Neutrophil (primary cell): ENCODE data around the gene DISP2.
A peak's percentile ranks its signal among the peaks of the same experiment; 100 is the strongest.

Source experiments
- H3K27ac ChIP-seq: fragments of 200-600 bp; sonication (generic); 2 replicates; pipeline ENCODE4 v1.5.1; 2016; ENCODE audit warnings: mild to moderate bottlenecking, moderate library complexity
- H3K27me3 ChIP-seq: fragments of 200-600 bp; sonication (generic); 2 replicates; pipeline ENCODE4 v1.6.0; 2016; ENCODE audit warnings: mild to moderate bottlenecking
- H3K36me3 ChIP-seq: fragments of 200-600 bp; sonication (generic); 2 replicates; pipeline ENCODE4 v1.5.1; 2017
- H3K4me1 ChIP-seq, 2 experiments: fragments of 200-600 bp in 1 of 2; sonication (generic) in 1 of 2; 1 replicate in 1 of 2; 2 replicates in 1 of 2; pipeline versions ENCODE4 v1.5.1 to v1.6.1; 2013 to 2016; ENCODE audit warnings: low read depth in 1 of 2, low read length in 1 of 2, mild to moderate bottlenecking in 1 of 2, moderate library complexity in 1 of 2; ENCODE audit not compliant: control insufficient read depth in 1 of 2, insufficient read depth in 1 of 2
- H3K4me3 ChIP-seq, 2 experiments: fragments of 200-600 bp in 1 of 2; sonication (generic) in 1 of 2; 1 replicate in 1 of 2; 2 replicates in 1 of 2; pipeline ENCODE4 v1.5.1; 2013 to 2016; ENCODE audit warnings: low read depth in 1 of 2, low read length in 1 of 2, mild to moderate bottlenecking in 1 of 2, moderate library complexity in 1 of 2
- H3K9me3 ChIP-seq: fragments of 200-600 bp; sonication (generic); 2 replicates; pipeline ENCODE4 v1.5.1; 2016
- CTCF ChIP-seq: fragments of 200-600 bp; sonication (generic); IDR thresholded peaks from 2 replicates; pipeline ENCODE4 v1.5.1; 2016; ENCODE audit warnings: antibody characterized with exemption

The DISP2 gene

GRCh38 chr15:40382580-40383456 lies 24.8 kb downstream of the DISP2 start, which contains the start of gene KNSTRN:
Gene KNSTRN, plus strand, starts transcription at chr15:40382721. Its CDS starts 115 bp downstream, at chr15:40382836.
- Histone ChIP-seq H3K9me3 (no peaks in the 10 kb centered on the region), H3K27me3 (no peaks in the 10 kb centered on the region), H3K27ac (peak within 1 kb of the TSS; percentile 73), H3K36me3 (peaks cover 14% of the 10 kb centered on the region), H3K4me3 (peak within 1 kb of the TSS; percentile 84 to 89), H3K4me1 (peaks cover 15 to 25% of the 10 kb centered on the region in 2 experiments)
- TF ChIP-seq CTCF = peak; percentile 30

- H3K36me3 ChIP-seq = peaks cover 17% of the 10 kb centered on the region
These were observed 28.5 kb downstream of the DISP2 start for GRCh38 chr15:40386480-40386879.

GRCh38 chr15:40388941-40389823 lies 31.2 kb downstream of the DISP2 start:
- H3K4me3 ChIP-seq = peak overlapping the region; percentile 30 to 53
- peak overlapping the region; percentile 90 for H3K27ac ChIP-seq
- peaks cover 42% of the 10 kb centered on the region for H3K36me3 ChIP-seq
- H3K9me3 ChIP-seq = no peaks in the 10 kb centered on the region
- H3K4me1 ChIP-seq = peaks cover 34 to 42% of the 10 kb centered on the region in 2 experiments
- no peaks in the 10 kb centered on the region for H3K27me3 ChIP-seq
- no peak for TF ChIP-seq CTCF

More at GRCh38 chr15:40386480-40386879, 28.5 kb downstream of the DISP2 start:
- H3K4me1 ChIP-seq = peaks cover 45 to 61% of the 10 kb centered on the region in 2 experiments
- no peaks in the 10 kb centered on the region for H3K9me3 ChIP-seq
- no peak overlapping the region for H3K27ac ChIP-seq
- no peaks in the 10 kb centered on the region for H3K27me3 ChIP-seq
- H3K4me3 ChIP-seq = no peak overlapping the region
- TF ChIP-seq CTCF = no peak

- Histone ChIP-seq H3K27me3 (no peaks in the 10 kb centered on the region), H3K9me3 (no peaks in the 10 kb centered on the region), H3K27ac (peak overlapping the region; percentile 90), H3K4me1 (peaks cover 31 to 39% of the 10 kb centered on the region in 2 experiments), H3K4me3 (peak overlapping the region in 1 of 2 experiments; percentile 53), H3K36me3 (peaks cover 42% of the 10 kb centered on the region)
- TF ChIP-seq CTCF = no peak
These were observed 32.0 kb downstream of the DISP2 start for GRCh38 chr15:40389824-40390595.
